ENCODE results near the gene GRIFIN. TPM values are rescaled to one million over a fixed set of nuclear protein-coding genes. Genes with fewer than 3 reads are reported as not detected.

Gene GRIFIN, protein sequence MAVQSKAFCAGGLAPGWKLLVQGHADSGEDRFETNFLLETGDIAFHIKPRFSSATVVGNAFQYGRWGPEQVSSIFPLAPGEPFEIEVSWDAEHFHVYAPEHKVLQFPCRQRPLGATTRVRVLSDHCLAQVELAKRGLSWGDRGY
- not detected in 2 replicates for total RNA-seq (2014; rRNA removed; shearing (Covaris generic))

DNA sequence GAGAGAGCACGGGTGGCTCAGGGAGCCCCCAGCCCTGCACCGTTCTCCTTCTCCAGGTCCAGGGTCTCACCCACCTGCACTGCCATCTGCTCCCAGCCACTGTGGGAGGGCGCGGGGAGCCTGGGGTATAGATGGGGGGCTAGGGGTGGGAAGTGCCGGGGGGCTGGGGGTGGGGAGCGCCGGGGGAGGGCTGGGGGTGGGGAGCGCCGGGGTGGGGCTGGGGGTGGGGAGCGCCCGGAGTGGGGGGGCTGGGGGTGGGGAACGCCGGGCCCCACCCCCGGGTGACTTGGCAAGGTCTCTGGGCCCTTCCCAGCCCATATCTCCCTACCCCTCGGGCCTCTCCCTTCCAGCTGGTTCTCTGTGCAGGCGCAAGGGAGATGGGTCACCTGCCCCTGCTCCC, at the start of gene GRIFIN:
Gene GRIFIN, minus strand, starts transcription at position 101 of the 400 bp plus-strand sequence. Its CDS starts 15 bp downstream, at position 86.
- DNase-seq (ENCODE audit: low spot score) = no peak
- in situ Hi-C loops (cut with HindIII; ENCODE audit: low sequenced_read_pairs) = no loop called here

DNA sequence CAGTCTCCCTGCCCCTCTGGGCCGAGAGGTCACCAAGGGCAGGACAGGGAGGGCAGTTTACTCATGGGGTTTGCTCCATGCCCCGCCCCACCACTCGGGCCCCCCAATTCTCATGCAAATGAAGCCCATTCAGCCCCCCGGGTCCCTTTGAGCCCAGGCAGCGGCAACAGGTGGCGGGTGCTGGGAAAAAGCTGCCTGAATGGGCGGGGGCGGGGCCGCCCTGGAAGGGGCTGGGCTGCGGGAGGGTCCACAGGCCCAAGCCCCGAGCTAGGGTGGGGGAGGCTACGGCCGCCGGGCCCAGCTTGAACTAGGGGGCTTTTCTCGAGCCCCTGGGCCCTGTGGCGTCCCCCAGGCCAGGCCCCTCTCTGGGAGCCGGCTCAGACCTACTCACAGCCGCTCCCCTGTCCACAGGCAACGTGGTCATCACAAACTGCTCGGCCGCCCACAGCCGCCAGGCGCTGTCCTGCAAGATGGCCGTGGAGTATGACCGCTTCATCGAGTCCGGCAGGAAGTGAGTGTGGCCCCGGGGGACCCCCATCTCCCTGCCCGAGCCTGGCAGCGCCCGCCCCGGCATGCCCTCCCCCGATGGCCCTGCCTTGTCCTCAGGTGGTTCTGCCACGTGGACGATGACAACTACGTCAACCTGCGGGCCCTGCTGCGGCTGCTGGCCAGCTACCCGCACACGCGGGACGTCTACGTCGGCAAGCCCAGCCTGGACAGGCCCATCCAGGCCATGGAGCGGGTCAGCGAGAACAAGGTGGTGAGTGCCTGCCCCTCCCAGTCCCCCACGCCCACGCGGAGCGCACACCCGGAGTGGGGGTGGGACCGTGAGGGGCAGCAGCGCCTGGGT, 48.8 kb upstream of the GRIFIN start:
- in situ Hi-C loops (cut with HindIII; ENCODE audit: low sequenced_read_pairs) = no loop called here

DNA sequence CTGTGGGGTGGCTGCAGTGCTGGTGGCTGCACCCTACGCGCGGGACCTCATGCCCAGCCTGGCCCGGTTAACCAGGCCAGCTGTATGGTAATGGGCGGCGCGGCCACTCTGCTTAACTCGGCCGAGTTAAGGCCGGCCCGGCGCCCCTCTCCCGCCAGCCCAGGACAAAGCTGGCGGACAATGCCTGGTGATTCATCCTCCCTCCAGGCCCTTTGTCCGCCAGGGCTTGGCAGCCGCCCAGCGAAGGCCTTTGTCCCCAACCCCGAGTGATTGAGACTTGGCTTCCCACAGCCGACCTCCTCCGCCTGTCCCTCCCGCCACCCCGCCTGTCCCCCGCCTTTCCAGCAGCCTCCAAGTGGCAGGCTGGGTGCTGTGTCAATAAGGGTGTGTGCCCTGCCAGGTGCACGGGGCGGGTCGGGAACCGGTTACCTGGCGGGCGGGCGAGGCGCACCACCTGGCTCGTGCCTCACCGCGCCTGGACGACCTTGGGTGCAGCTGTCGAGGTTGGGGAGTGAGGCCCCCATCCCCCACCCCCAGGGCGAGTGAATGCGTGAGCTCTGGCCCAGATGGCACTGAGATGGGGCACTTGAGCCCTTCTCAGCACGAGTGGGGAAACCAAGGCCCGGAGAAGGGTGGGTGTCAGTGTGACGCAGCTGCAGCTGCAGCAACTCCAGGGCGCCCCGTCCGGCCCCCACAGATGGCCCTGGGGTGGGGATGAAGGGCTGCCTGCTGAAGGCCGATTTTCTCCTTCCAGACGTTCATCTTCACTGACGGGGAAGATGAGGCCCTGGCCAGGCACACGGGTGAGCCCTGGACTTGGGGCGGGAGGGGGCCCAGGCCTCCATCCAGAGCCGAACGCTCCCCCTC, 48.0 kb upstream of the GRIFIN start:
- DNase-seq (ENCODE audit: low spot score) = peak; percentile 63
- in situ Hi-C loops (cut with HindIII; ENCODE audit: low sequenced_read_pairs) = no loop called here

More for the DNA sequence above, 48.8 kb upstream of the GRIFIN start:
- DNase-seq (ENCODE audit: low spot score) = no peak

DNA sequence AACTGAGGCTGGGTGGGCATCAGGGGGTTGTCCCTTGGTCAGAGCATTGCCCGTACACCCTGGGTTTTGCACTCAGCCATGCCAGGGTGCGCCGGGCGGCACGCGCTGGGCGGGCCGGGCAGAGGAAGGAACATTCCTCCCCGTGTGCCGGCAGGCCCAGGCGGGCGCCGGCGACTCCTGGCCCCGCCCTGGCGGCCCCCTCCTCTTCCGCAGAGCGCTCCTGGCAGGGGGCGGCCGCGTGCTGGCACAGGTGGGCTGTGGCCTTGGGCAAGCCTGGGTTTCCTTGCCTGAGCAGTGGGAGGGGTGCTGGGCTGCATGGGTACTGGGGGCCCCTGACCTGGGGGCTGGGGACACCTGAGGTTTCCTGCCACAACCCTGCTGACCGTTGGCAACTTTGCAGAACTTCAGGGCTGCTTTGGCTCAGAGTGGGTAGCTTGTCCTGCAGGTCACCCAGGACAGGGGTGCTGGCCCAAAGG, 47.3 kb upstream of the GRIFIN start:
- no peak for DNase-seq (ENCODE audit: low spot score)
- in situ Hi-C loops (cut with HindIII; ENCODE audit: low sequenced_read_pairs) = no loop called here

DNA sequence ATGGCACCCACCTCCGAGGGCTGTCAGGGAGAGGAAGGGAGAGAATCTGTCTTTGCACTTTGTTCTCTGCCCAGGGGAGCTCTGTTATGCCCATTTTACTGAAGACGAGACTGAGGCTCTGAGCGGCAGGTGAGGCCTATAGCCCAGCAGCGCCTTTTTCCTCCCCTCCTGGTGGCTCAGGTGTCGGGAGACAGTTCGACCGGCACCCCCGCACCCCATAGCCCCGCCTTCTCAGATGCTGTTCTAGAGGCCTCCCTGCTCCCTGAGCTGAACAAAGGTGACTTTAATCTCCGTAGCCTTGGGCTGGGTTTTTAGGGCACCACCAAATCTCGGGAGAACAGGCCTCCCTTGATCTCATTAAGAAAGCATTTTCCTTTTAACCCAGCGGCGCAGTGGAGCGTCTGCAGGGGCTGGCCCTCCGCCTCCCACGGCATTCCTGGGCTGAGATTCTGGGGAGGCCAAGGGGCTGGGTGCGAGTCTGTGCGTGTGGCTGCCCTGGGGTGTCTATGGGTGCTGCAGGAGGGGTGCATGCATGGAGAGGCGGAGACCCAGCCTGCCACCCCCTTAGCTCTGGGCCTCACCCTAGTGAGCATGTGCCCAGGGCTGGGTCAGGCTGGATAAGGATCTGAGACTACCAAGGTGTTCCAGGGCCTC, 46.7 kb upstream of the GRIFIN start:
- in situ Hi-C loops (cut with HindIII; ENCODE audit: low sequenced_read_pairs) = no loop called here

DNA sequence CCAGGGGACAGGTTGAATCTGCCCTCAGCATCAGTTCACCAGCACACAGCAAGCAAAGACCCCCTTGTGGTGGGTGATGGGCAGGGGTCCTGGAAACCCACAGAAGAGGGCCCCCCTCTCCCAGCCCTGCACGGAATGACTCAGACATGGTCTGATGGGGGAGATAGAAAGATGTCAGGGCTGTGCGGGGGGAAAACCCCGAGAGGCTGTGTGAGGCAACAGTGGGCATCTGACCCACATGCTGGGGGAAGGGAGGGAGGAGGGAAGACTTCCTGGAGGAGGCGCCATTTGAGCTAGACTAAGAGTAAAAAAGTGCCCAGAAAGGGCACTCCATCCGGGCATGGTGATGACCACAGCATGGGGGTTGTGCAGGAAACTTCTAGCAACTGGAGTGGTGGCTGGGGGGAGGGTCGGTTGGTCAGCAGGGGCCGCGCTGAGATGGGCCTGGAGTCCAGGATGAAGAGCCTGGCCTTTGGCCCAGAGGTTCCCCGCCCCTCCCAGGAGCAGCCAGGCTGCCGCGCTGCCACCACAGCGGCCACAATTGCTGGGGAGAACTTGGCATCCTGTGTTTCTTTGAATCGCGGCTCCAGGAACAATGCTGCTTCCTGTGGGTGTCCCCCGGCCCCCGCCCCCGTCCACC, 45.9 kb upstream of the GRIFIN start:
- DNase-seq (ENCODE audit: low spot score) = no peak
- in situ Hi-C loops (cut with HindIII; ENCODE audit: low sequenced_read_pairs) = no loop called here

More for the DNA sequence above, 46.7 kb upstream of the GRIFIN start:
- DNase-seq (ENCODE audit: low spot score) = no peak

DNA sequence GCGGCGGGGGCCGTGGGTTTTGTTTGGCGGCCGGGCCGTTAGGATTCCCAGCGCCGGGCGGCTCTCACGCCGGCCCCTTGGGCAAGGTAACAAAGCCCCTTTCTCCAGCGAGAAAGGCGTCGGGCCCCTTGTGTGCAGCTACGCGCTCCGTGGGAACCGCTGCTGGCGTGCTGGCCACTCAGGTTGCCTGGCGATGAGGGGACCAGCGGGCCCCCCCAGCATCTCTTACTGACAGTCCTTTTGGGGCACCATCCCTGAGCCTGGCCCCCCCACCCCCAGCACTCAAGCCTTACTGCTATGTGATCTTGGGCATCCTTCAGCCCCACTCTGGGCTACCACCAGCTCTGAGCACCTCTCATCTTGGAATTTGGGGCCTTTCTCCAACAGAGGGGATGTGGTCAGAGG, 45.1 kb upstream of the GRIFIN start:
- in situ Hi-C loops (cut with HindIII; ENCODE audit: low sequenced_read_pairs) = no loop called here
- DNase-seq (ENCODE audit: low spot score) = no peak

DNA sequence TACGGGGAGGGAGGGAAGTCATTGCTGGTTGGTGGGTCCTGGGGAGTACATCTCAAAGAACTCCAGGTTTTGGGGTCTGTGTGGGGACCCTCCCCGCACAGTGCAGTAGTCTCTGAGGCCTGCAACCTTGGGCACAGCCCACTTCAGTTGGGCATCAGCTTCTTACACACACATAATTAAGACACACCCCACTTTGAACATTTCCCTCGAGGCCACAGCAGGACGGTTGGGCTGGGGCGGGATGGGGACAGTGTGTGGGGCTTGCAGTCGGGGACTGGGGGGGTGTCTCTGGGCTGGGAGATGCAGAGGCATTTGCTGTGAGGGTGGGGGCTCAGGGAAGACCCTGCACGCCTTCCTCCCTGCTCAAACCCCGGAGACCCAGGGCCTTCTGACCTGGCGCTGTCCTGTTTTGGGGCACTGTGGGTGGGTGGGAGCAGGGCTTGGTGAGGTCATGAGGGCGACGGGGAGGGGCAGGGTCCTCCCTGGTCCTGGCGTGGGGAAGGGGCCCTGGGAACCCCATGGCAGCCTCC, 44.6 kb upstream of the GRIFIN start:
- no peak for DNase-seq (ENCODE audit: low spot score)
- in situ Hi-C loops (cut with HindIII; ENCODE audit: low sequenced_read_pairs) = no loop called here

DNA sequence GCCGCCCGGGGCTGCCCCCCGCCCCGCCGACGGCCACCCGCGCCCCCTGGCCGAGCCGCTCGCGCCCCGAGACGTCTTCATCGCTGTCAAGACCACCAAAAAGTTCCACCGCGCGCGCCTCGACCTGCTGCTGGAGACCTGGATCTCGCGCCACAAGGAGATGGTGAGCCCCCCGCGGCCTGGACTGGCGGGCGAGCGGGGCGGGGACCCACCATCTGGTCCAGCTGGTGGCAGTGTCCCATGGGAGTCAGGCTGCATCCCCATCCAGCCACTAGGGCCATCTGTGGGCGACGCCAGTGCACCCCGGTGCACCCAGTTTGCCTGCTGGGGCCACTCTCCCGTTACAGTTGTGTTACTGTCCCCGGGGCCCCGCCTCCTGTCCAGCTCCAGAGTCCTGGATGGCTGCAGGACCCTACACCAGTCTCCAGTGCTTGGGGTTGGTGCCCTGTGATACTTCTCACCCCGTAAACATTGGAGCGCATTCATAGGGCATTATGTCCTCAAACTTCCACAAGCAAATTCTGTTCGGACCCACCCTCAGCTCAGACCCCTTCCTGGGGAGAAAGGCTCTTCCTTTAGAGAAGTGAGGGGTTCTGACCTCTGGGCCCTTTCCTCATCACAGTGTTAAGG, 44.0 kb upstream of the GRIFIN start:
- in situ Hi-C loops (cut with HindIII; ENCODE audit: low sequenced_read_pairs) = no loop called here
- no peak for DNase-seq (ENCODE audit: low spot score)

DNA sequence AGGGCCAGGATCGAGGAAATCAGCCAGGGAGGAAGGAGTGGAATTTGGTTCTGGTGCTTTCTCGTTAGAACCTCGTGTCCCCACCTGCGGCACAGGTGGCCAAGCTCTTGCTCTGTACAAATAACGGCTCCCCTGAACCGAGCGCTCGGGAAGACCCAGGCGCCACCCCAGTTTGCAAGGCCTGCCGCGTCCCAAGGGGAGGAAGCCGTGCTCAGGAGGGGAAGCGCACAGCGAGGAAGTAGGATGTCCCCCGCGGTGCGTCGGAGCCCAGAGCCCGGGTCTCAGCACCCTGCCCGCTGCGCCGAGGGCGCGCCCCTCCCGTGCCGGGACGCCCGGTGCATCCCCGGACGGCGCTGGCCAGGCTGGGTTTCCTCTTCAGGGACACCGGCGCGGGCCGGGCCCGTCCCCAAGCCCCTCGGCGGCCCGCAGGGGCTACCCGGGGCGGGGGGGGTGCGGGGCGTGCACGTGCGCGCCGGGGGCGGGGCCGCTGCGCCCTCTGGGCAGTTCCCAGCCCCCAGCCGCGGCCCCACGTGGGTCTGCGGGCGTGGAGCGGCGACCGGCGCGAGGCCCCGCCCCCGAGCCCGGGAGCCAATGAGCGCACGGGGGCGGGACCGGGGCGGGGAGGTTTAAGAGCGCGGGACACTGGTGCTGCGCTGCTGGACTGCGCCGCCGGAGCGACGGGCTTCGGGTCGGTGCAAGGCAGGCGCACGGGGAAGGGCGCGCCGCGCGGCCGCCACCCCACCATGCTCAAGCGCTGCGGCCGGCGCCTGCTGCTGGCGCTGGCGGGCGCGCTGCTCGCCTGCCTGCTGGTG, 43.1 kb upstream of the GRIFIN start, which contains the start of gene LFNG:
Gene LFNG, plus strand, starts transcription at position 656 of the 812 bp plus-strand sequence. Its CDS starts 88 bp downstream, at position 744.
- in situ Hi-C loops (cut with HindIII; ENCODE audit: low sequenced_read_pairs) = no loop called here
- peak; percentile 91 for DNase-seq (ENCODE audit: low spot score)

DNA sequence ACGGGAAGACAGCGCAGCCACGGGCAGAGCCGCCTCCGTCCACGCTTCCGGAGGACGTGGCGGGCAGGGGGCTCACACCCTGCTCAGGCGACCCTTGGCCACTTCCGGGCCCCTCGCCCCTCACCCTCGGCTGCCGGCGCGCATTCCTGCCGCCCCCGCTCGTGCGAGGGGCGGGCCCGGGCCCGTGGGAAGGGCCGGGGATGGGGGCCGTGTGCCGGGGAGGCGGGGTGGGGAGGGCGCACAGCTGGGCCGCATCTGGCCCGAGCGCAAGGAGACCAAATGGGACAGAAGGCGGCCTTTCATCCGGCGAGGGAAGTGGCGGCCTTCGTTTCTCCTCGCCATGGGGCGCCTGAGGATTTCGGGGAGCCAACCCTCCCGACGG, 42.5 kb upstream of the GRIFIN start:
- DNase-seq (ENCODE audit: low spot score) = no peak
- in situ Hi-C loops (cut with HindIII; ENCODE audit: low sequenced_read_pairs) = no loop called here

DNA sequence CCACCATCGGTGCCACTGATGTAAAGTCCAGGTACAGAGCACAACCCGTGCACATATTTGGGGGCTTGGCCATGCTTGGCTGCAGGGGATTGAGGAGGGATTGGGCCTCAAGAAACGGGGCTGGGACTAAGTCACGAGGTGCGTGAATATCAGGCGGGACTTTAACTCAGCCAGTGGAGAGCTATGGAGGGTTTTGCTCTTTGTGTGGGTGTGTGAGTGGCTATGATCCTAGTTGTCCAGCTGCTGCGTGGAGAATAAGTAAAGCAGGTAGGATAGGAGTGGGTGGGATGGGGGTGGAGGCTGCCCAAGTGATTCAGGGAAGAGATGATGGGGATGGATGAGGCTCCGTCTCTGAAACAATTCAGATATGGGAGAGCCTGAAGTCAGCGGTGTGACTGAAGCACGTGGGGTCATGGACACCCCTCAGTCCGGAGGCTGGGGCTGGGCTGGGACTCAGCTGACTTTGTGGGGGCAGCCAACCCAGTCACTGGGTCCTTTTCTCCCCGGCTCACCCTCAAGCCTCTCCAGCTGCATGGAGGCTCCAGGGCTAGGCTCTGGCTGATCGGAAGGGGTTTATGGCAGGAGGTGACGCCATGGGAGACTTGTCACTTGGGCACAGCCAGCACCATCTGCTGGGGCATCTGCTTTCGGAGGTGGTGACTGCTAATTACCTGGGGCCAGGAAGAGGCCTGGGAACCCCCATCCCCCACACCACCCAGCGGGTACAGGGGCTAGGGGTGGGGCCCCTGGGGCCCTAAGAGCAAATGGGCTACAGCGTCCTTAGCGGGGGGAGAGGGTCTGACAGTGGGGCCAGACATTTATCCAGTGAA, 41.7 kb upstream of the GRIFIN start:
- in situ Hi-C loops (cut with HindIII; ENCODE audit: low sequenced_read_pairs) = no loop called here
- peak; percentile 88 for DNase-seq (ENCODE audit: low spot score)

DNA sequence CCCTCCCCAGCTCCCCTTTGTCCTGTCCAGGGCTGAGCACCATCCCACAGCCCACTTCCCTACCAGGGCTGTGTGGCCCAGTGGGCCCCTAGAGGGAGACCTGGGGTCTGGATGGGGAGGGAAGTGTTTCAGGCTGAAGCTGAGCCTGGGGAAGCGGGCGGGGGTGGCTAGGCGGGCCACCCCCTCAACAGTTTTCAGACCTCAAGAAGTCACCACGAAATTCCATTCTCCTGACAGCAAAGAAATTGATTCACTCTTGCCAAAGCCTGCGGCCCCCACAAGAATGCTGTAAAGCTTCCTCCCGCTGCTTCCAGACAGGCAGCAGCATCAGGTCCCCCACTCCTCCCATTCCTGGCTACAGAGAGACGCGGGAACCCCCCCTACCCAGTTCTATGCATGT, 40.8 kb upstream of the GRIFIN start:
- no peak for DNase-seq (ENCODE audit: low spot score)
- in situ Hi-C loops (cut with HindIII; ENCODE audit: low sequenced_read_pairs) = no loop called here

DNA sequence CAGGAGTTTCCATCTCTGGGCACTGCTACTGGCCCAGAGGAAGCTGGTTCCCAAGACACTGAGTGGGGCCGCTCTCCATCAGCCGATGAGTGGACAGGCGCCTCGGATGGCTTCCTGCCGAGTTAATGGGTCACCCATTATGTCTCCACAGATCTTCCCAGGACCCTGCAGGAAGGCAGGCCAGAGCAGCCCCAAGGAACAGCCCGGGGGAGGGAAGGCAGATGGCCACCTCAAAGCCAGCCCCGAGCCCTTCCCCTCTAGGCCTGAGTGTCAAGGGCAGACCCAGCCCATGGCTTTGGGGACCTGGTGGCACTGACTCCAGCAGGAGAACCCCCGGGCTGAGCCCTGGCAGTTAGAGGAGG, 40.0 kb upstream of the GRIFIN start:
- no peak for DNase-seq (ENCODE audit: low spot score)
- in situ Hi-C loops (cut with HindIII; ENCODE audit: low sequenced_read_pairs) = no loop called here

DNA sequence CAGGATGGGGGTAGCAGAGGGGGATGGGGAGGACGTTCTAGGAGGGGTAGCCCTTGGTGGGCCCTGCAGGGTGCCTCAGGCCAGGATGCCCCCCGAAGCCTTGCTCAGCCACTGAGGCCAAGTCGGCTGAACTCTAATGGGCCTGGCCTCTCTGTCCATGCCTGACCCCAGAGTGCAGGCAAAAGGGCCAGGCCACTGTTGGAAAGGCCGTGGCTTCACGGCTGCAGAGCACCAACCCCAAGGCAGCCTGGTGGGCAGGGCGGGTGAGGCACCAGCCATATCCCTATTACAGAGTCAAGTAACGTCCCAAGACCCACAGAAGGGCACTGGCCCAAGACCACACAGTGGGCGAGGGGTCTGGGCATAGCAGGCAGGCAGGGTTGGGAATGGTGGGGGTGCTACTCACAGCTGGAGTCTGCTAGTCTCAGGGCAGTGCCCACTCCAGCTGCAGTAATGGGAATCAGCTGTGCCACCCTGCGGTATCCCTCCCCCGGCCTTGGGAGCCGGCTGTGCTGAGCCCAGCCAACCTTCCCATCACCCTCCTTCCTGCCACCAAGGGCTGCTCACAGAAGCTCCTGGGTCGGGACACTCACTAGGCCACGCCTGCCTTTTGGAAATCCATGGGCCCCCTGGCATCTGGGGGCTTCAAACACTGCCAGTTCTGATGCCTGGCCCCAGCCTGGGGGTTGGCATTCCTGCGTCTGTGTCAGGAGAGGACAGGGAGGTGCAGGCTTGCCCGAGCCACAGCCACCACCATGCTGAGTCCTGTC, 39.4 kb upstream of the GRIFIN start:
- no peak for DNase-seq (ENCODE audit: low spot score)

More for the DNA sequence above, 39.4 kb upstream of the GRIFIN start:
- in situ Hi-C loops (cut with HindIII; ENCODE audit: low sequenced_read_pairs) = no loop called here

Measured in G401 (cell line).